A673 (cell line): Measurements from ENCODE around the gene GJD3.
"Not testable (repeated sequence)": the region's sequence is repeated elsewhere in the genome, so short reads cannot be mapped to it uniquely, and the experiment has no call there.

Source experiments
- EZH2 ChIP-seq: fragments of 200-600 bp; sonication (generic); IDR thresholded peaks from 2 replicates; pipeline ENCODE4 v1.6.1; 2017; ENCODE audit warnings: borderline replicate concordance, low read depth, mild to moderate bottlenecking, mixed read lengths, antibody characterized with exemption, low read length; ENCODE audit not compliant: poor library complexity, severe bottlenecking
- TF ChIP-seq, protein P1 (sequence below): fragments of 300-800, 200-600 bp; sonication (generic); conservative IDR thresholded peaks from 2 replicates; pipeline ENCODE4 v1.5.1; 2017; ENCODE audit warnings: low read depth, mild to moderate bottlenecking, antibody characterized with exemption, low read length, moderate library complexity, mixed read lengths

DNA sequence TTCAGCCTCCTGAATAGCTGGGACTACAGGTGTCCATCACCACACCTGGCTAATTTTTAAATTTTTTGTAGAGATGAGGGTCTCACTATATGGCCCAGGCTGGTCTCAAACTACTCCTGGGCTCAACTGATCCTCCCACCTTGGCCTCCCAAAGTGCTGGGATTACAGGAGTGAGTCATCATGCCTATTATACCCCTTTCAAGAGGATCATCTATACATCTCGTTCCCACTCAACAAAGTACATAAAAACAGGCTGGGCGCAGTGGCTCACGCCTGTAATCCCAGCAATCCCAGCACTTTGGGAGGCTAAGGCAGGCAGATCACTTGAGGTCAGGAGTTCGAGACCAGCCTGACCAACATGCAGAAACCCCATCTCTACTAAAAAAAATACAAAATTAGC is 49.8 kb upstream of the GJD3 start:
- TF ChIP-seq, protein P1, sequence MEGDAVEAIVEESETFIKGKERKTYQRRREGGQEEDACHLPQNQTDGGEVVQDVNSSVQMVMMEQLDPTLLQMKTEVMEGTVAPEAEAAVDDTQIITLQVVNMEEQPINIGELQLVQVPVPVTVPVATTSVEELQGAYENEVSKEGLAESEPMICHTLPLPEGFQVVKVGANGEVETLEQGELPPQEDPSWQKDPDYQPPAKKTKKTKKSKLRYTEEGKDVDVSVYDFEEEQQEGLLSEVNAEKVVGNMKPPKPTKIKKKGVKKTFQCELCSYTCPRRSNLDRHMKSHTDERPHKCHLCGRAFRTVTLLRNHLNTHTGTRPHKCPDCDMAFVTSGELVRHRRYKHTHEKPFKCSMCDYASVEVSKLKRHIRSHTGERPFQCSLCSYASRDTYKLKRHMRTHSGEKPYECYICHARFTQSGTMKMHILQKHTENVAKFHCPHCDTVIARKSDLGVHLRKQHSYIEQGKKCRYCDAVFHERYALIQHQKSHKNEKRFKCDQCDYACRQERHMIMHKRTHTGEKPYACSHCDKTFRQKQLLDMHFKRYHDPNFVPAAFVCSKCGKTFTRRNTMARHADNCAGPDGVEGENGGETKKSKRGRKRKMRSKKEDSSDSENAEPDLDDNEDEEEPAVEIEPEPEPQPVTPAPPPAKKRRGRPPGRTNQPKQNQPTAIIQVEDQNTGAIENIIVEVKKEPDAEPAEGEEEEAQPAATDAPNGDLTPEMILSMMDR: not testable (repeated sequence)
- TF ChIP-seq EZH2: not testable (repeated sequence)
